HG03575 (cell line): Measurements from ENCODE around the gene SLF2.
"Not testable (repeated sequence)": the region's sequence is repeated elsewhere in the genome, so short reads cannot be mapped to it uniquely, and the experiment has no call there.

Experiments used
- ATAC-seq: cut with Tn5 transposase; IDR thresholded peaks from one replicate; pipeline ENCODE4 v1.9.1; 2021; ENCODE audit not compliant: unreplicated experiment, insufficient number of reproducible peaks, low FRiP score; ENCODE audit errors: extremely low read depth

Gene SLF2

DNA sequence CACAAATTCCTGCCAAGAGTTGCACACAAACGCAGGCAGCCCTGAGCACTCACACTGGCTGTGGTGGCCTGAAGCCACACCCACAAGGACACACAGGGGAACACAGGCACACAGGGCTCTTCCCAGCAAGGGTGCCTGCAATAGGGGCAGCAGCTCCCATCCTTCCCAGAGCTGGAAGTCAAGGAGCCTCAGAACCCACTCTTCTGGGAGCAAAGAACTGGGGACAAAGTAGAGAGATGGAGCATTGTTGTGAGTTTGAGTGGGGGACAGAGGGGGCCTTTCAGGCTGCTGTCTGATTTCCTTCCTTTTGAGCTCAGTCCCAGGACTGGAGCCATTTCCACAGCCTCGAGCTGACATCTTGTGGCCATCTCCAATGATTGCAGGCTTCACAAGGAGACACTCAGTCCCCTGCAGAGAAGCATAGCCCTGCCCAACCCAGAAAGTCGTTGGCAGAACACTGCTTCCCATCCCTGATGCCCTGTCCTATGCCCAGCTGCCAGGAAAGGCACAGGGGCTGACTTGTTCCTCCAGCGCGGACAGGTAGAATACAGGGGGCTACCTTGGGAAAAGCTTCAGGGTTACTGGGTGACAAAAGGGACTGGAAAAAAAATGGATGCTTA is 34.4 kb upstream of the SLF2 start:
- ATAC-seq, result no peak

DNA sequence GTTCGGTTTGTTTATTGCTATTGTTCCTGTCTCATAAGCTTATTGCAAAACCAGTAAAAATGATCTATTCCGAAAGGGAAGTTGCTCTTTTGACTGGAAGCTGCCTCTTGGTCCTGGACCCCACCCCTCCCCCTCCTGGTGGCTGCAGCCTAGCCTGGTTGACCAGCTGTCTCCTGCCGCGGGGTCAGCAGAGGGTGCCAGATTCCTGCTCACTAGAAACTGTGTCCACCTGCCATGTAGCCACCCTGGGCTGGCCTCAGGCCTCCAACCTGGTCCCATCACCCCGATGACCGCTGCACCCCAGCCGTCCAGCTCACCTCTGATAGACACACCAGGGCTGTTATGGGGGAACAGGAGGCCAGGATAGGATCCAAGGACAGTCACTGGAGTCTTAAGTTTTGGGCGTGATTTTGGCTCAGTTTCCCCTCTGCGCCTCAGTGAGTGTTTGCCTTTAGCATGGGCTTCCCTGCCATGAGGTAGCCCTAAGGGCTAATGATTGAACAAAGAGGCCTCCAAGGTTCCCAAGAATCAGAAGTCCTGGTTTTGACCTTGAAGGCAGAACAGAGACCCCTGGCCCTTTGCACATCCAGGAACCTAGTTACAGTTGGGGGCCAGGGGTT is 32.9 kb upstream of the SLF2 start:
- no peak for ATAC-seq

DNA sequence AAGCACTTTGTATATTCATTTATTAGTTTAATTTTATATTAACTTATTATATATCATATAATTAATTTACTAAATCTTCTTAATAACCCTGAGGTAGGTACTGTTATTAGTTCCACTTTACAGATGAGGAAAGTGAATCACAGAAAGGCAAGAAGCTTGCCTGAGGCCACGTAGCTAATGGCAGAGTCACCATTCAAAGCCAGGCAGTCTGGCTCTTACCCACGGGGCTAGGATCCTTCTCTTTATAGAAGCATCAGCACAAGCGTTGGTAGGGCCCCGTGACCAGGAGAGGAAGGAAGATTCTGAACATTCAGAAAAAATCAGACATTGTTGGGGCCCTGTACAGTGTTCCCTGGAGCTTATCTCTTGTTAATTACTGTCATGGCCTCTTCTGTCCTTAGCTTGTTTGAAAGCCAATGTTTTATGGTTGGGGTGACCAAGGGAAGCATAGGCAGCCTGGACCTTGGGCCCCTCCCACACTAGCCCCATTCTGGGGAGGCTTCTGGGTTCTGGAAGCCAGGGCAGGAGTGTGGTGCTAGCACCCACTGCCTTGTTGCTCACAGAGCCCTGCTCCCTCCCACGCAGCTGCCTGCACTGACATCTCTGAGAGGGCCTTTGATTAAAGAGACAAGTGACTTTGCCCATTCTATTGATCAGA is 31.1 kb upstream of the SLF2 start:
- no peak for ATAC-seq

DNA sequence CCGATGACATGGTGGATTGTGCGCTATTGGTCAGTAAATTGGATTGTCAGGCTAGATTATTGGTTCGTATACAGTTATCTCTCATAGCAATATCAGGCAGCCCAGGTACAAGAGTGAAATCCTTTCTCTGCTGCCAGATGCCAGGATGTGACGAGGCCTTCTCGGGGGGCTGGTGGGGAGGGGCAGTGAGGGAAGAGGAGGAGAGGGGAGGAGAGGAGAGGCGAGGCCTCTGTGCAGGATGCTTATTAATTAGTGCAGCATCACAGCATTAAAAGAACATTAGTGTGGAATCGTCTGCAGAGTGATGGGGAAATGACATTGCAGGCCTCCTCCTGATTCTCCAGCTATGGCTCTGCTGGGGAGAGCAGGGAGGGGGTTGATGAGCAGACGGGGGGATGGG is 30.5 kb upstream of the SLF2 start:
- no peak for ATAC-seq

DNA sequence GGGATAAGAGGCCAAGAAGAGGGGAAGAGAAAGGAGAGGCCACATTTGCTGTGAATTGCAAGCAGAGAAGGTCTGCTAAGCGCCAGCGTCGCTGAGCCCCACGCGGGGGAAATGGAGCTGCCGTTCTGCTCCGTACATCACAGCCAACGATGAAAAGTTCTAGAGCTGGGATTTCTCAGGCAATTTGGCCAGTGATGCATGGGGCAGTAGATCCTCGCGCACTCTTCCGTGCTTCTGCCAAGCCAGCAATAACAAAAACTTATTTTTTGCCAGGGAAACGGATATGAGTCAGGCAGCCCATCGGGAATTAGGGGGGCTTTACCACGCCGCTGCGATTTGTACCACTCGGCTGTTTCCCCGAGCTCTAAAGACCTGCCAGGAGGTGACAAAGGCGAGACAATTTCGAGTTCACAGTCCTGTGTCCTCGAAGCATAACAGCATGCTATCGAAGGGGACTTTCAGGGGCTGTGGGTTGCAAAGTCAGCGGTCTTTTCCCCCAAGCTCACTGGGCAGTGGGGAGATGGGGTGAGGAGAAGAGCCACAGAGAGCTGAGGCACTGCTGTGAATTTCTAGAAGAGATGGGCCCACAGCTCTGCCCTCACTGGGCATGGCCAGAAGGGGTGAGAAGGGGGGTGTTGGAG is 30.0 kb upstream of the SLF2 start:
- ATAC-seq, result no peak

DNA sequence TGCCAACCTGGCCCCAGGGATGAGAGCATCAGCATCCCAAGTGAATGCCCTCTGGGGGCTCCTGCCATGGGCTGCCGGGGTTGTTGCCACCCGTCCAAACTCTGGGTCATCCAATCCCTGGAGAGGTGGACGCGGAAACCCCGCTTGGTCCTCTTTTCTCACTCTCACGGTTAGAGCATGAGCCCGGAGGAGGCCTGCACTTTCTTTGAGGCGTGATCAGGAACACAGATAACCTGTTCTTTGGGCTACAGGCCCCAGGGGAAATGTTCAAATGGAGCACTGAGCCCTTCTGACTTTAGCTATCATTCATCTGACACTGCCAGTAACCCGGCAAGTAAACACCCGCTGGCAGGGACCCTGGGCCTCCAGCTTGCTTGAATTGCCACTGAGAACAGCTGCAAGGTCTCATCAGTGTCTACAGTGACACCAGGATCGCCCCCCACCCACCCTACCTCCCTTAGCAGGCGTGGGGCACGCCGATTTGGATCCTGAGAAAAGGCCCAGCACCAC is 29.4 kb upstream of the SLF2 start:
- no peak for ATAC-seq

DNA sequence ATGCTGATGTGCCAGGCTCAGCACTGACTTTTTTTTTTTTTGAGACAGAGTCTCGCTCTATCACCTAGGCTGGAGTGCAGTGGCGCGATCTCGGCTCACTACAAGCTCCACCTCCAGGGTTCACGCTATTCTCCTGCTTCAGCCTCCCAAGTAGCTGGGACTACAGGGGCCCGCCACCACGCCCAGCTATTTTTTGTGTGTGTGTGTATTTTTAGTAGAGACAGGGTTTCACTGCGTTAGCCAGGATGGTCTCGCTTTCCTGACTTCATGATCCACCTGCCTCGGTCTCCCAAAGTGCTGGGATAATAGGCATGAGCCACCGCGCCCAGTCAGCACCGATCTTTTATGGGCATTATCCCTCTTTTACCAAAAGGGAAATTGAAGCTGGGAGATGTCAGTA is 27.2 kb upstream of the SLF2 start:
- ATAC-seq, result not testable (repeated sequence)

DNA sequence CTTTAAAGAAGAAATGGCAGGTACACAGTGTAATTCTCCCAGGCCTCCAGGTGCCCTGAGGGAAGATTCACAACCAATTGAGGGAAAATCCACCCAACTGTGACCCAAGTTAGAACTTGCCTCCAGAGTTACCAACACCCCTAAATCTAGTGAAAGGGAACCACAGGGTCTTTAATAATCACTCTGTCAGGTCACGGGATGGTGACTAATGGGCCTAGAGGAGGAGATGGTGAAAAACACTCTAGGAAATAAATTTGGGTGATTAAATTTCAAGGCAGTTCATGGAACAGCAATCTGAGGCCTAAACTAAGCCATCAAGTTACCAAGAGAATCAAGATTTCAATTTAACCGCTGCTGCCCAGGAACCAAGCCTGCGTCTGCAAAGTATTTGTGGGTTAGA is 26.7 kb upstream of the SLF2 start:
- ATAC-seq, result no peak

DNA sequence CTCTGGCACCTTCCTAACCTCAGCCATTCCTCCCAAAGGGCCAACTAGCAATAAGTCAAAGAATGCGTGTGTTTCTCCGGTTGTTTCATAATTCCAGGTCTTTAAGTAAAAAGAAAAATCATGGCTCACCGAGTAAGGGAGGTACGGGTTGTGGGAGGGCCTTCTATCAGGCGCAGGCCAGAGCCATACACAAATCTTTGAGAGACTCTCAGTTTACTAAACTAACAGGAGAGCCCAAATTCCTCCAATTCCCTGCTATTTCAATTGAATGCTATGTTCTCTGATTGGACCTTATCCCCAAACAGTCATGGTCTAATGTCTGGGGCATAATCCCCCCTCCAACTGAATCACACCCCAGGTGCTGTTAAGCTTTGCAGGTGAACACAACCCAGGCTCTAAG is 26.2 kb upstream of the SLF2 start:
- ATAC-seq, result no peak

DNA sequence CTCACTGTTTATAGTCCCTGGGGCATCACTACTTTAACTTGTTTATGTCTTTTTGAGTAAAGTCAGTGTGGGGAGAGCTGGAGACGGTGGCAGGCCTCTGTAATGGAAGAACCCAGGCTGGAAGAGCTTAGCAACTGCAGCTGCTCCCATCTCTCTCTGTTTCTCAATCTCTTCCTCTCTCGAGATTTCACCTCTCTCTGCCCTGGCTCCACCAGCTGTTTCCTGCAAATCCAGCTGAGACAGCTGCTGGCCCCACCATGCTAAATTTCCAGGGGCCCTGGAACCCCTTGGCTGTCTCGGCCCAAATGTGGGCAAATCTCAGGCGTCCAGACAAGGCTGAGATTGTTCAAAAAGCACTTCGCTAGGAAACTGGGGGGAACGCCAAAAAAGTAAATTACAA is 25.8 kb upstream of the SLF2 start:
- no peak for ATAC-seq

DNA sequence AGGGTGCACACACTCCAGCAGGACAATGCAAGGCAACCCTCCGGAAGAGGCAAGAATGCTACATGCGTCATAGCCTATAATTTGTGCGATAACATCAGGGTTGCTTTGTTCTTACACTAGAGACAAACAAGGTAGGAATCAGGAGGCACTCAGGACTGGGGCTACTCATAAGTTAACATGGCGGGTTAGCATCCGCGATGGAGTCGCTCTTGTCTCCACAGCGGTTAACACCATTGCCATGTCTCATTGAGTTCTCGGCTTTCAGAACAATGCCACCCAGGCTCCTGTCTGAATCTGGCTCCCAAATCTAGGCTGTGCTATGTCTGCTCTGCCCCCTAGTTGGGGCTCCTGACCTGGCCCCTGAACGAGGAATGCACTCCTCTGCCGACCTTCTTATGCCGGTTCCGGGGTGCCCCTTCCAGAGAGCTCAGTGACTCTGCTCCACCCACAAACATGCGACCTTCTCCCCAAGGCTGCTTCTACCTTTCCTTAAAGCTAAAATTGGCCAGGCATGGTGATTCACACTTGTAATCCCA is 24.9 kb upstream of the SLF2 start:
- no peak for ATAC-seq

DNA sequence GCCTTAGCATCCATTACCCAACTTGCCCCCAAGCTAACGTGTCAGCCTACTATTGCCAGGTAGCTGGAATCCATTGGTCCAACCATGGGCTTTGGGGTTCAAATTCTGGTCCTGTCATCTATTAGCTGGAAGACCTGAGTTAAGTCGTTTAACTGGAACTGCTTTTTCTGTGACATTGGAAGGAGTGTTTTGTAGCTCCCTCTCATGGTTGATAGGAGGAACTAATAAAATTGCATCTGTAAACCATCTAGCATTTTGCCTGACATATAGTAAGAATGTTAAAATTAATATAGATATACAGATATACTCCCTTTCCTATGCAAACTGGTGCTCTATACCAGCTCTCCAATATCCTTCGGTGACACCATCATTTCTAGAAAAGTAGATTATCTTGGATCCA is 23.8 kb upstream of the SLF2 start:
- ATAC-seq, result no peak

DNA sequence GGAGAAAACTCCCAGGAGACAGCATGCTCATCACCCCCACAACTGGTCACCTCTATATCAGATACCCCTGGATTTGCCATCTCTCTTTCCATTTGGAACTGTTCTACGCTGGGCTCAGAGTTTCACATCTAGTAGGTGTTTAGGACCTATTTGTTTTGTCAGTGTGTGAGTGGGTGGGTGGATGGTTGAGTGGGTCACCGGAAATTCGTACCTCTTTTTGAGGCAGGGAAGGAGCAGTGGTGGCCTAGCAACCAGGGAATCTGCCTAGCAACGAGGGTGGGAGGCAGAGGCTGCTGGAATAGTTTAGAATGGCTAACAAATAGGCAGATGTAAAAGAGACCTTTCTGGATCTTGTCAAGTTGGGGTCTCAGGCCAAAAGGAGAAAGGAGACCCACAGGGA is 23.2 kb upstream of the SLF2 start:
- no peak for ATAC-seq

DNA sequence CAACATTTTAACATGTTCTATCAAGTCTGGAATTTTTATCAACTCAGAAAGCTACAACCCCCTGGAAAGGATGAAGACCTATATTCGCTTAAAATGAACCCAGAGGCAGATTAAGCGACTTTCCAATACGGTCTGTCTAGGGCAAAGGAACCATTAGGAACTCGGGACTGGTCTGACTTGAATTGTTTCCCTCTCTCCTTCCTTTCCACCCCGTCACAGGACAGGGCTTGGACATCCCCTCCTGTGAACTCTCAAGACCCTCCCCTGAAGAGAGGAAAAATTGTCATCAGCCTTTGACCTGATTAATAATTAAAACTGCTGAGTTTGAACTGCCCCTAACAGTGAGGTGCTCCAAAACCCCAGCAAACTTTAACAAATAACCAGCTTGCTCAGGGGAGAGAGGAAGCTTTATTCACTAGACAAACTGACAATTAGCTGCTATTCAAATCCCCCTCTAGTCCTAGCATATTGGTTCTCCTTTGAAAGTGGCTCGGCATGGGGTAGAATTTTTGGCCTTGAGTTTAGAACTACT is 22.6 kb upstream of the SLF2 start:
- ATAC-seq, result no peak

DNA sequence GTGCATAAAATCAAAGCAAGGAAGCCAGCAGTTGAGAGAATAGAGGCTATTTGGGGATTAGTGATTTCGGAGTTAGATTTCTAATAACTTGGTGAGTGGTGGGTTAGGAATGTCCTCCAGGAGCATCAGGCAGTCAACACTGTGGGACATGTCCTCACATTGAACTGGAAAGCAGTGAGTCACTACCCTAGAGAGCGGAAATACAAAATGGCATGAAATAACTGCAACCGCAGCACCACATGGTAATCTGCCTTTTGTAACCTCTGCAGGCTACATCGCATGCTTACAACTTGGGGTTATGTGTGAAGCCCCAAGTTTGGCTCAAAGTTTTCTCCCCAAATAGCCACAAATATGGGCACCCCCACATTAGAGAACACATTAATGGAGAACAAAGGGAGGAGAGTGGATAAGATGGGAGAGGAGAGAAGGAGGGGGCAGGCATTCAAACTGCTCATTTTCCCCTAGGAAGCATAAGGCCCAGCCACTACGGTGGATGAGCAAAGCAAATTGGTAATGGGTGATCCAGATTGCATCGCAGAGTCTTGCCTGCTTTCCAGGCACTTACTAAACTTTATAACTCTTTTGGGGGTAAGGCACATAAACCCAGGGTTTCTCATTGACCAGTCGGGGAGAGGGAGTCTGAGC is 22.0 kb upstream of the SLF2 start:
- ATAC-seq, result no peak

DNA sequence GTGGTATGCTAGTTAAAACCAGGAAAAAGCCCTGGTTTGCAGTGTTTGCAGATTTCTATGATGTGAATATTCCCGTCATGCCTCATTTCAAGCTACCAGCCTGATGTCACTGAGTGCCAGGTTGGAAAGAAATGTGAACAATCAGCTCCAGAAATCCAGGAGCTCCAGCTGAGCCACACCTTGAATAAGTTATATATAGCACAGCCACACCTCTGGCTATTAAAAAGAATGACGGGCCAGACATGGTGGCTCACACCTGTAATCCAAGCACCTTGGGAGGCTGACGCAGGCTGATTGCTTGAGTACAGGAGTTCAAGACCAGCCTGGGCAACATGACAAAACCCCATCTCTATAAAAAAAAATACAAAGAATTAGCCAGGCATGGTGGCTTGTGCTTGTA is 18.7 kb upstream of the SLF2 start:
- no peak for ATAC-seq

DNA sequence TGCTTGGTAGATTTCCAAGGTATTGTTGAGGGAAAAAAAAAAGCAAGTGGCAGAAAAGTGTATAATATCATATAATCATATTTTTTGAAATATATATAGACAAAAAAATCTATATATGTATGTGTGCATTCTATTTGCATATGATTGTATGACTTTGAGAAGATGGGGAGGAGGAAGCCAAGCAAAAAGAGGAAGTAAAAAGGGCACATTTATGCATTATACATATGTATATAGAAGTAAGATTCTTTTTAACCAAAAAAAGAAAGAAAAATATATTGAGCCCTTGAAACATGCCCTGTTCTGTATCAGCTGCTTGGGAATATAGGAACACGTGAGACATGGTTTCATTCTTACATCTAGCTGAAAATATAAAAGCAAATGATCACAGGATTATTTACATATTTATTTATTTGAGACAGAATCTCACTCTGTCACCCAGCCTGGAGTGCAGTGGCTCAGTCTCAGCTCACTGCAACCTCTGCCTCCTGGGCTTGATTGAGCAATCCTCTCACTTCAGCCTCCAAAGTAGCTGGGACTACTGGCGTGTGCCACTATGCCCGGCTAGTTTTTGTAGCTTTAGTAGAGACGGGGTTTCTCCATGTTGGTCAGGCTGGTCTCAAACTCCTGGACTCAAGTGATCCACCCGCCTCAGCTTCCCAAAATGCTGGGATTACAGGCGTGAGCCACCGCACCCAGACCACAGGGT is 18.0 kb upstream of the SLF2 start:
- ATAC-seq, result no peak

DNA sequence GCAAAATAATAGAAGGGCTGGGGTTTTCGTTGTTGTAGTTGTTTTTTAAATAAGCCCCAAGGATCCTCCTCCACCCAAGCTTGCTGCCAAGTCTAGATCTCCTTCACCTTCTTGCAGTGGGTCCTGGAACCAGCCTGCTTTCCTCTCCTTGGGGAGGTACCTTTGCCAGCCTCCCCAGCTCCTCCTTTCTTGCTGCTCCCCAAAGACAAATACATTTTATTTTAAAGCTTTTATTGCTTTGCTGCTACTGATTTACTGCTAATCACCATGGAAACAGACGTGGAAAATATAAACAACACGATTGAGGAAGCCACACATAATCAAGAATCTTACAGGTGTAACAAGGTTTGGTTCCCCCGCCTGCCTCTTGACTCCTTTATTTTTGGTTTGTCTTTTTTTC is 17.4 kb upstream of the SLF2 start:
- no peak for ATAC-seq

DNA sequence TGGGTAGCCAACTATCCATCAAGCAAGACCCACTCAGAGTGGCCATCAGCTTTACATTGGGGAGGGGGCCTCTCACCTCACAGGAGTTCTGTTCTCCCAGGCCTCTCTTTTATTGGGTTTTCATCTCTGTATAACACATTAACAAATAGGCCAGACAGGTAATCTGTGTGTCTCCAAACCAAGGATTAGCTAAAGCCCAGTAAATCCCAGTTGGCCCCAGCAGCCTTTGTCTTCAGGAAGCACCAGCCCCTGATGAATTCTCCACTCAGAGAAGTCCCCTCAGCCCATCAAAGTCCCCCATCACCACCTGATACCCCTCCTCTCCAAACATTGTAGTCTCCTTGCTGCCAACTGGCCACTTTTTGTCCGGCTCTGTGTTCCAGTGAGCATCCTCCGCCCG is 16.9 kb upstream of the SLF2 start:
- no peak for ATAC-seq
